MM.1S (cell line): ENCODE measurements around the gene MDGA2.

ENCODE experiments used
- CTCF ChIP-seq: fragments of 300-600 bp; sonication (generic); IDR thresholded peaks from 2 replicates; pipeline ENCODE4 v1.5.1; 2016; ENCODE audit warnings: antibody characterized with exemption, low read length, mixed read lengths
- EZH2 ChIP-seq: fragments of 300-600 bp; sonication (generic); optimal IDR thresholded peaks from 2 replicates; pipeline ENCODE3; 2017; ENCODE audit warnings: low read depth, mild to moderate bottlenecking, antibody characterized with exemption, low read length, mixed read lengths
- EZH2phosphoT487 ChIP-seq: fragments of 300-600 bp; sonication (generic); IDR thresholded peaks from 2 replicates; pipeline ENCODE4 v1.6.1; 2018; ENCODE audit warnings: antibody characterized with exemption, low read length

GRCh38 chr14:47471075-47471474 is 204.3 kb downstream of the MDGA2 start:
- TF ChIP-seq CTCF (no peak), EZH2 (no peak), EZH2phosphoT487 (no peak)
